Osteocyte (in vitro differentiated cells): Measurements from ENCODE around the gene POF1B. TPM values are rescaled to one million over a fixed set of nuclear protein-coding genes. Genes with fewer than 3 reads are reported as not detected.
"Not testable (repeated sequence)": the region's sequence is repeated elsewhere in the genome, so short reads cannot be mapped to it uniquely, and the experiment has no call there.

Experiments
- DNase-seq: peaks from one replicate; pipeline ENCODE4 v3.0.0; 2021; ENCODE audit warnings: mixed read lengths; ENCODE audit not compliant: unreplicated experiment; ENCODE audit errors: extremely low spot score
- H3K27ac Mint-ChIP-seq: one replicate; pipeline ENCODE4 v1.8.0; 2021; ENCODE audit warnings: mild to moderate bottlenecking, mixed read lengths; ENCODE audit not compliant: unreplicated experiment
- H3K27me3 Mint-ChIP-seq: one replicate; pipeline ENCODE4 v1.8.0; 2021; ENCODE audit warnings: mixed read lengths; ENCODE audit not compliant: unreplicated experiment
- H3K36me3 Mint-ChIP-seq: one replicate; pipeline ENCODE4 v1.8.0; 2021; ENCODE audit warnings: mixed read lengths; ENCODE audit not compliant: unreplicated experiment
- H3K4me1 Mint-ChIP-seq: one replicate; pipeline ENCODE4 v1.8.0; 2021; ENCODE audit warnings: mixed read lengths; ENCODE audit not compliant: unreplicated experiment
- H3K4me3 Mint-ChIP-seq: one replicate; pipeline ENCODE4 v1.8.0; 2021; ENCODE audit warnings: mild to moderate bottlenecking, moderate library complexity, mixed read lengths; ENCODE audit not compliant: unreplicated experiment
- H3K9me3 Mint-ChIP-seq: one replicate; pipeline ENCODE4 v1.8.0; 2021; ENCODE audit warnings: mixed read lengths; ENCODE audit not compliant: unreplicated experiment
- CTCF ChIP-seq: fragments of 200-600 bp; sonication (generic); IDR thresholded peaks from 2 replicates; pipeline ENCODE4 v1.5.0; 2021; ENCODE audit warnings: antibody characterized with exemption, mild to moderate bottlenecking, moderate library complexity
- total RNA-seq: library from RNA; stranded (reverse); gene quantifications from 2 replicates; pipeline ENCODE4 v1.2.1, GENCODE V29; 2021

POF1B gene
- total RNA-seq, 1 donor from 2014 or later, result not detected

- no peaks in the 10 kb centered on the region for H3K36me3 Mint-ChIP-seq
- no peak overlapping the region for H3K27ac Mint-ChIP-seq
- H3K4me3 Mint-ChIP-seq, result no peak overlapping the region
- no peak for TF ChIP-seq CTCF
- H3K27me3 Mint-ChIP-seq, result no peaks in the 10 kb centered on the region
- H3K9me3 Mint-ChIP-seq, result peaks cover 18% of the 10 kb centered on the region
- DNase-seq, result no peak
- no peaks in the 10 kb centered on the region for H3K4me1 Mint-ChIP-seq
Observed at GRCh38 chrX:85303544-85303943, 75.9 kb downstream of the POF1B start.

GRCh38 chrX:85288992-85289723 is 90.3 kb downstream of the POF1B start:
- no peak overlapping the region for H3K27ac Mint-ChIP-seq
- no peak overlapping the region for H3K4me3 Mint-ChIP-seq
- H3K27me3 Mint-ChIP-seq, result no peaks in the 10 kb centered on the region
- H3K4me1 Mint-ChIP-seq, result no peaks in the 10 kb centered on the region
- DNase-seq, result no peak
- no peak for TF ChIP-seq CTCF
- peaks cover 44% of the 10 kb centered on the region for H3K9me3 Mint-ChIP-seq
- H3K36me3 Mint-ChIP-seq, result no peaks in the 10 kb centered on the region

GRCh38 chrX:85285286-85285685 is 94.2 kb downstream of the POF1B start:
- H3K4me3 Mint-ChIP-seq, H3K36me3 Mint-ChIP-seq, H3K27ac Mint-ChIP-seq, H3K27me3 Mint-ChIP-seq, H3K4me1 Mint-ChIP-seq, DNase-seq: not testable (repeated sequence)
- peaks cover 42% of the 10 kb centered on the region for H3K9me3 Mint-ChIP-seq

- Mint-ChIP-seq H3K4me3 (peak overlapping the region; percentile 92), H3K9me3 (peaks cover 17% of the 10 kb centered on the region), H3K36me3 (no peaks in the 10 kb centered on the region), H3K27me3 (peaks cover 5% of the 10 kb centered on the region), H3K4me1 (peaks cover 8% of the 10 kb centered on the region), H3K27ac (peak overlapping the region; percentile 81)
- no peak for TF ChIP-seq CTCF
- no peak for DNase-seq
Observed at GRCh38 chrX:85244450-85245211, 134.8 kb downstream of the POF1B start.

GRCh38 chrX:85243761-85244449 is 135.6 kb downstream of the POF1B start, which contains the start of the genes SATL1 and ZNF711:
Gene SATL1, minus strand, starts transcription at chrX:85243779. Its CDS starts 134,811 bp downstream, at chrX:85108968.
Gene ZNF711, plus strand, starts transcription at chrX:85243991. Its CDS starts 3,582 bp downstream, at chrX:85247573.
- peak; percentile 84 for DNase-seq
- H3K4me1 Mint-ChIP-seq, result peaks cover 8% of the 10 kb centered on the region
- H3K27me3 Mint-ChIP-seq, result peaks cover 7% of the 10 kb centered on the region
- H3K27ac Mint-ChIP-seq, result peak within 1 kb of the TSS; percentile 81
- H3K4me3 Mint-ChIP-seq, result peak within 1 kb of the TSS; percentile 92
- no peaks in the 10 kb centered on the region for H3K36me3 Mint-ChIP-seq
- TF ChIP-seq CTCF, result no peak
- peaks cover 17% of the 10 kb centered on the region for H3K9me3 Mint-ChIP-seq
